Upper lobe of left lung (tissue), 4 donors: ENCODE data around the gene IYD.

Experiments
- EP300 ChIP-seq, 4 donors: sonication (generic); formaldehyde crosslinking; IDR thresholded peaks; one replicate each; pipeline ENCODE4 v1.5.1; 2017; ENCODE audit warnings: antibody characterized with exemption in 4 of 4, control low read depth in 2 of 4
- POLR2A ChIP-seq, 4 donors: fragments of 450-650 bp; IDR thresholded peaks; one replicate each; pipeline ENCODE4 v1.5.1; 2016 to 2017; ENCODE audit warnings: antibody characterized with exemption in 4 of 4, mild to moderate bottlenecking in 2 of 4
- POLR2AphosphoS5 ChIP-seq, 2 donors: sonication (generic); formaldehyde crosslinking; IDR thresholded peaks; one replicate each; pipeline ENCODE4 v1.5.1; 2017; ENCODE audit warnings: antibody characterized with exemption in 2 of 2
- TF ChIP-seq, protein P1 (sequence below), 6 experiments: fragments of 450-650 bp in 4 of 6; fragments of 200-600 bp in 2 of 6; sonication (generic) in 2 of 6; IDR thresholded peaks; one replicate each; pipeline ENCODE4 v1.5.1; 2016 to 2019; ENCODE audit warnings: antibody characterized with exemption in 6 of 6

DNA sequence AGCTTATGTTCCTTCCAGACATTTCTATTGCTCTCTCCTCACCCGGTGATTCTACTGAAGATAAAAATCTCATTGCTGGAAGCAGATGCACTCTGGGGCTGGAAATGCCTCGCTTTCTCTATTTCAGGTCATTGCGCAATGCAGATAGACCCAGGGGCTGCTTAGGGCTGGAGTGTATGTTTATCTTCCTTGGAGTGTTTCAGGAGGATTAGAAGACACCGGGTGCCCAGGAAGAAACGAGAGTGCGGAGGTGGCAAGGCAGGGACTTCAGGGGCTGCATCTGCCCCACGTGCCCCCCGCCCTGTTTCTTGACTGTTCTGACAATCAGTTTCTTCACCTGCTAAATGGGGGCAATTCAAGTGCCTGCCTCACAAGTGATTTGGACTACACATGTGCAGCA is 45.6 kb upstream of the IYD start:
- TF ChIP-seq, protein P1, sequence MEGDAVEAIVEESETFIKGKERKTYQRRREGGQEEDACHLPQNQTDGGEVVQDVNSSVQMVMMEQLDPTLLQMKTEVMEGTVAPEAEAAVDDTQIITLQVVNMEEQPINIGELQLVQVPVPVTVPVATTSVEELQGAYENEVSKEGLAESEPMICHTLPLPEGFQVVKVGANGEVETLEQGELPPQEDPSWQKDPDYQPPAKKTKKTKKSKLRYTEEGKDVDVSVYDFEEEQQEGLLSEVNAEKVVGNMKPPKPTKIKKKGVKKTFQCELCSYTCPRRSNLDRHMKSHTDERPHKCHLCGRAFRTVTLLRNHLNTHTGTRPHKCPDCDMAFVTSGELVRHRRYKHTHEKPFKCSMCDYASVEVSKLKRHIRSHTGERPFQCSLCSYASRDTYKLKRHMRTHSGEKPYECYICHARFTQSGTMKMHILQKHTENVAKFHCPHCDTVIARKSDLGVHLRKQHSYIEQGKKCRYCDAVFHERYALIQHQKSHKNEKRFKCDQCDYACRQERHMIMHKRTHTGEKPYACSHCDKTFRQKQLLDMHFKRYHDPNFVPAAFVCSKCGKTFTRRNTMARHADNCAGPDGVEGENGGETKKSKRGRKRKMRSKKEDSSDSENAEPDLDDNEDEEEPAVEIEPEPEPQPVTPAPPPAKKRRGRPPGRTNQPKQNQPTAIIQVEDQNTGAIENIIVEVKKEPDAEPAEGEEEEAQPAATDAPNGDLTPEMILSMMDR (IDR thresholded peaks at IDR 0.05) = no peak
- TF ChIP-seq POLR2A (IDR thresholded peaks at IDR 0.05) (no peak), POLR2AphosphoS5 (IDR thresholded peaks at IDR 0.05) (no peak), EP300 (IDR thresholded peaks at IDR 0.05) (no peak)
